ENCODE measurements around the gene DIAPH2. TPM values are rescaled to one million over a fixed set of nuclear protein-coding genes. Genes with fewer than 3 reads are reported as not detected.

Gene DIAPH2
- total and polyA plus RNA-seq, 2 donors (not counting 1 experiment from before 2014, with no cell fraction given) = 16.8 to 18.5 TPM

- Histone ChIP-seq H2AFZ (ENCODE audit: low read length) (no peak overlapping the region), H3K27me3 (ENCODE audit: control insufficient read depth, insufficient read depth, low read length) (no peaks in the 10 kb centered on the region), H4K20me1 (ENCODE audit: control insufficient read depth, extremely low read depth, insufficient read depth, low read length) (no peaks in the 10 kb centered on the region), H3K4me3 (replicated peaks in 1 of 4; ENCODE audit: control extremely low read depth in 1 of 4, insufficient read depth in 1 of 4, low read depth in 3 of 4, low read length in 4 of 4) (no peak overlapping the region), H3K27ac (ENCODE audit: insufficient read depth, low read length) (no peak overlapping the region), H3K79me2 (ENCODE audit: control insufficient read depth, insufficient read depth, low read length) (no peaks in the 10 kb centered on the region), H3K4me1 (ENCODE audit: control insufficient read depth, extremely low read depth, insufficient read depth, low read length) (no peaks in the 10 kb centered on the region), H3K36me3 (ENCODE audit: control insufficient read depth, insufficient read depth, low read length) (no peaks in the 10 kb centered on the region), H3K9me3 (ENCODE audit: control insufficient read depth, insufficient read depth, low read depth, low read length) (no peaks in the 10 kb centered on the region), H3K9ac (ENCODE audit: insufficient read depth, low read length) (no peak overlapping the region), H3K4me2 (ENCODE audit: extremely low read depth, insufficient read depth, low read length) (no peak overlapping the region)
- DNase-seq (ENCODE audit: low read depth in 2 of 2) = no peak
- TF ChIP-seq EZH2 (IDR thresholded peaks at IDR 0.05; ENCODE audit: low read length, missing control alignments) = no peak
- no peak for TF ChIP-seq CTCF (conservative IDR thresholded peaks at IDR 0.05 in 1 of 2, IDR thresholded peaks at IDR 0.05 in 1 of 2; ENCODE audit: low read depth in 1 of 2, low read length in 2 of 2)
Measured at GRCh38 chrX:97517763-97518162, 833.1 kb downstream of the DIAPH2 start.

GRCh38 chrX:97522307-97522706, 837.7 kb downstream of the DIAPH2 start:
- Histone ChIP-seq H3K27me3 (ENCODE audit: control insufficient read depth, insufficient read depth, low read length) (no peaks in the 10 kb centered on the region), H3K4me1 (ENCODE audit: control insufficient read depth, extremely low read depth, insufficient read depth, low read length) (no peaks in the 10 kb centered on the region), H3K4me2 (ENCODE audit: extremely low read depth, insufficient read depth, low read length) (no peak overlapping the region), H3K36me3 (ENCODE audit: control insufficient read depth, insufficient read depth, low read length) (no peaks in the 10 kb centered on the region), H4K20me1 (ENCODE audit: control insufficient read depth, extremely low read depth, insufficient read depth, low read length) (no peaks in the 10 kb centered on the region), H2AFZ (ENCODE audit: low read length) (no peak overlapping the region), H3K4me3 (replicated peaks in 1 of 4; ENCODE audit: control extremely low read depth in 1 of 4, insufficient read depth in 1 of 4, low read depth in 3 of 4, low read length in 4 of 4) (no peak overlapping the region), H3K9me3 (ENCODE audit: control insufficient read depth, insufficient read depth, low read depth, low read length) (no peaks in the 10 kb centered on the region), H3K27ac (ENCODE audit: insufficient read depth, low read length) (no peak overlapping the region), H3K9ac (ENCODE audit: insufficient read depth, low read length) (no peak overlapping the region), H3K79me2 (ENCODE audit: control insufficient read depth, insufficient read depth, low read length) (no peaks in the 10 kb centered on the region)
- no peak for TF ChIP-seq CTCF (conservative IDR thresholded peaks at IDR 0.05 in 1 of 2, IDR thresholded peaks at IDR 0.05 in 1 of 2; ENCODE audit: low read depth in 1 of 2, low read length in 2 of 2)
- no peak for DNase-seq (ENCODE audit: low read depth in 2 of 2)

GRCh38 chrX:97524340-97524739, 839.7 kb downstream of the DIAPH2 start:
- Histone ChIP-seq H3K79me2 (ENCODE audit: control insufficient read depth, insufficient read depth, low read length) (no peaks in the 10 kb centered on the region), H3K36me3 (ENCODE audit: control insufficient read depth, insufficient read depth, low read length) (no peaks in the 10 kb centered on the region), H2AFZ (ENCODE audit: low read length) (no peak overlapping the region), H3K9me3 (ENCODE audit: control insufficient read depth, insufficient read depth, low read depth, low read length) (no peaks in the 10 kb centered on the region), H3K27ac (ENCODE audit: insufficient read depth, low read length) (no peak overlapping the region), H3K4me2 (ENCODE audit: extremely low read depth, insufficient read depth, low read length) (no peak overlapping the region), H3K27me3 (ENCODE audit: control insufficient read depth, insufficient read depth, low read length) (no peaks in the 10 kb centered on the region), H4K20me1 (ENCODE audit: control insufficient read depth, extremely low read depth, insufficient read depth, low read length) (no peaks in the 10 kb centered on the region), H3K9ac (ENCODE audit: insufficient read depth, low read length) (no peak overlapping the region), H3K4me3 (replicated peaks in 1 of 4; ENCODE audit: control extremely low read depth in 1 of 4, insufficient read depth in 1 of 4, low read depth in 3 of 4, low read length in 4 of 4) (no peak overlapping the region), H3K4me1 (ENCODE audit: control insufficient read depth, extremely low read depth, insufficient read depth, low read length) (no peaks in the 10 kb centered on the region)
- DNase-seq (ENCODE audit: low read depth in 2 of 2) = peak in 1 of 2 donors; percentile 13
- TF ChIP-seq CTCF (conservative IDR thresholded peaks at IDR 0.05 in 1 of 2, IDR thresholded peaks at IDR 0.05 in 1 of 2; ENCODE audit: low read depth in 1 of 2, low read length in 2 of 2) (no peak), EZH2 (IDR thresholded peaks at IDR 0.05; ENCODE audit: low read length, missing control alignments) (no peak)

Data from fibroblast of lung (primary cell).